B cell (primary cell): ENCODE measurements around the gene SMIM9.

ENCODE experiments used
- EZH2 ChIP-seq: IDR thresholded peaks from 2 replicates; pipeline ENCODE4 v1.6.1; 2012; ENCODE audit warnings: borderline replicate concordance, low read depth, mild to moderate bottlenecking, moderate library complexity, low read length; ENCODE audit not compliant: insufficient read depth, poor library complexity, severe bottlenecking
- TF ChIP-seq, protein P1 (sequence below): fragments of 200-600 bp; IDR thresholded peaks from one replicate; pipeline ENCODE4 v1.8.0; 2022; ENCODE audit warnings: antibody characterized with exemption, mild to moderate bottlenecking

DNA sequence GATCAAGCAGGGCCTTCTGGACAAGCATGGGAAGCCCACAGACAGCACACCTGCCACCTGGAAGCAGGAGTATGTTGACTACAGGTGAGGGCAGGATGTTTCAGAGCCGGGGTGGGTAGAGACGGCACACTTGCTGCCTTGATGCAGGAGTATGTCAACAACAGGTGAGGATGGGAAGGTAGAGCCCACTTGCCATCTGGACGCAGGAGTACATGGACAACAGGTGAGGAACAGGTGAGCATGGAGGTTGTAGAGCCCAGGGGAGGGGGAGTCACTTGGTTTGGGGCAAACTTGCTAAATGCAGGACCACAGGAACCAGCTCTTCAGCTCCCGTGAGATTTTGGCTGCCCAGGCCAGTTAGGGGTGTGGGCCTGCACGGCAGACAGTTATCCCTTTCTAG, 59.8 kb downstream of the SMIM9 start:
- TF ChIP-seq, protein P1, sequence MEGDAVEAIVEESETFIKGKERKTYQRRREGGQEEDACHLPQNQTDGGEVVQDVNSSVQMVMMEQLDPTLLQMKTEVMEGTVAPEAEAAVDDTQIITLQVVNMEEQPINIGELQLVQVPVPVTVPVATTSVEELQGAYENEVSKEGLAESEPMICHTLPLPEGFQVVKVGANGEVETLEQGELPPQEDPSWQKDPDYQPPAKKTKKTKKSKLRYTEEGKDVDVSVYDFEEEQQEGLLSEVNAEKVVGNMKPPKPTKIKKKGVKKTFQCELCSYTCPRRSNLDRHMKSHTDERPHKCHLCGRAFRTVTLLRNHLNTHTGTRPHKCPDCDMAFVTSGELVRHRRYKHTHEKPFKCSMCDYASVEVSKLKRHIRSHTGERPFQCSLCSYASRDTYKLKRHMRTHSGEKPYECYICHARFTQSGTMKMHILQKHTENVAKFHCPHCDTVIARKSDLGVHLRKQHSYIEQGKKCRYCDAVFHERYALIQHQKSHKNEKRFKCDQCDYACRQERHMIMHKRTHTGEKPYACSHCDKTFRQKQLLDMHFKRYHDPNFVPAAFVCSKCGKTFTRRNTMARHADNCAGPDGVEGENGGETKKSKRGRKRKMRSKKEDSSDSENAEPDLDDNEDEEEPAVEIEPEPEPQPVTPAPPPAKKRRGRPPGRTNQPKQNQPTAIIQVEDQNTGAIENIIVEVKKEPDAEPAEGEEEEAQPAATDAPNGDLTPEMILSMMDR = no peak
- no peak for TF ChIP-seq EZH2
